Stimulated activated CD8-positive, alpha-beta memory T cell treated with anti-CD3 and anti-CD28 coated beads, Interleukin-4, amount 100 ng/mL, for 4 hours (primary cell): Measurements from ENCODE around the gene MAN1C1.

Source experiments
- DNase-seq, 2 donors: peaks; one replicate each; pipeline ENCODE4 v3.0.0-alpha.2; 2020; ENCODE audit warnings: low read depth in 2 of 2, low spot score in 1 of 2

The MAN1C1 gene

DNA sequence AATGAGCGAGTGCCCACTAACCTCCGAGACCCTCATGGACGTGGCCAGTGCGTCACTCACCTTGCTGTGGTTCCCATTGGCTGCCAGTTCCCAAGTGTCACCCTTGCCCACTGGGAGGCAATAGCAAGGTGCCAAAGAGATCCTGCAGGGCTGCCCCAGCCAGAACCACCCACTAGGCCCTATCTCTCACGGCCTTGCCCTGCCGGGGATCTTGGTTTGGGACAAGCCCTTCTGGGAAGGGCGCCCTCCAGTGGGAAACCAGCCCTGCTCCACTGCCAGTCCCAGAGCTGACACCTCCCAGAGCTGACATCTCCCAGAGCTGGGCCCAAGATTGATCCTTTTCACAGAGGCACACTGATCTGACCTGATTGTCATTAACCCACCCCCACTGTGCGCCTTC is 181.3 kb downstream of the MAN1C1 start:
- no peak for DNase-seq

DNA sequence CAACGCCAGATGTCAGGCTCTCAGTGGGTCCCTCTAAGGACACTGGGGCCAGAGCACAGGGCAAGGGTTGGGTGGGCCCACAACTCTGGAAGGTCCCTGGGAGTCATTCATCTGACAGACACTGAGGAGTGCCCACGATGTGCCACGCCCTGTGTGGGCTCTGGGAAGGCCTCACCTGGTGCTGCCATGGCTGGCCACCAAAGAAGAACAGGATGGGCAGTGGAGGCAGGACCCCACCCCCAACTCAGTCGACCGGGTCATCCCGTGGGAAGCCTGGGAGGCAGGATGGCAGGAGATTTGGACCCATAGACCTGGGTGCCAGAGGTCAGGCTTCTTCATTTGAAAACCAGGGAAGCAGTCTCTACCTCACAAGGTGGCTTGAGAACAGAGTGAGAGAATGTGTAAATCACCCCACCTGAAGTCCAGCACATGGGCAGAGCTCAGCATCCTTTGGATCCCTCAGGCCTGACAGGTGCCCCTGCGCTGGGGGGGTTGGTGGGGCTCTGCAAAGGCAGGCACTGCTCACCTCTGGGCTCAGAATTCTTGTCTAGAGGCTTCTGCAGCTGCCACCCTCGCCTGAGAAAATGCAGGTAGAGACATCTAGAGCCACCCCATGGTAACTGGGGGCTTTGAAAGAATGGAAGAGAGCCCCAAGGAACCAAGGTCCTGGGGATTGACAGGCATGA is 182.2 kb downstream of the MAN1C1 start:
- DNase-seq, result no peak

- no peak for DNase-seq
Observed at GRCh38 chr1:25799352-25799934, 182.9 kb downstream of the MAN1C1 start.

DNA sequence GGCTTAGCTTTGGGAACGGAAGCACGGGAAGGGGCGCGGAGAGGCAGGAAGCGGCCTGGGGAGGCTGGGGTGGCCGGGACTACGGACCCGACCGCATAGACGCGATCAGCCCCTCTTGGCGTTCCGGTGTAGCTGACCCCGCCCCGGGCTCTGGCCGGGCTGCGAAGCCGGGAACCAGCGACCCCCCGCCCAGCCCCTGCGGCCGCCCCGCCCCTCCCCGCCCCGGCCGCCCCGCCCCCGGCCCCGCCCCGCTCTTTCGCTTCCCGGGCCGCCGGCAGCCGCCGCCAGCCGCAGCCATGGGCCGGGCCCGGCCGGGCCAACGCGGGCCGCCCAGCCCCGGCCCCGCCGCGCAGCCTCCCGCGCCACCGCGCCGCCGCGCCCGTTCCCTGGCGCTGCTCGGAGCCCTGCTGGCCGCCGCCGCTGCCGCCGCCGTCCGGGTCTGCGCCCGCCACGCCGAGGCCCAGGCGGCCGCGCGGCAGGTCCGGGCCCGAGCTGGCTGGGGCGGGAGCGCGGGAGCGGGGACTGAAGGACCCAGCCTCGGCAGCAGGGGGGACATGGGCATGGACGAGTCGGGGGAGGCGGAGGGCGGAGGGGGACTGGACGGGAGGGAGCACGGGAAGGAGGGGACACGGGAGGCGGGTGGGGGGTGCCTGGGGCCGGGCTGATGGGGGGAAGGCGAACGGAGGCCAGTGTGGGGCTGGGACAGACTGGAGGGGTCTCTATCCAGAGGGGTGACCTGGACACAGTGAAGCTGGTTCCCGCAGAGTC is 183.5 kb downstream of the MAN1C1 start, which contains the start of gene SELENON:
Gene SELENON (plus strand): TSS at position 259 of the 768 bp plus-strand sequence. CDS start 38 bp downstream, at position 297.
- DNase-seq, result no peak

GRCh38 chr1:25800703-25801377 is 184.2 kb downstream of the MAN1C1 start:
- DNase-seq, result no peak

DNA sequence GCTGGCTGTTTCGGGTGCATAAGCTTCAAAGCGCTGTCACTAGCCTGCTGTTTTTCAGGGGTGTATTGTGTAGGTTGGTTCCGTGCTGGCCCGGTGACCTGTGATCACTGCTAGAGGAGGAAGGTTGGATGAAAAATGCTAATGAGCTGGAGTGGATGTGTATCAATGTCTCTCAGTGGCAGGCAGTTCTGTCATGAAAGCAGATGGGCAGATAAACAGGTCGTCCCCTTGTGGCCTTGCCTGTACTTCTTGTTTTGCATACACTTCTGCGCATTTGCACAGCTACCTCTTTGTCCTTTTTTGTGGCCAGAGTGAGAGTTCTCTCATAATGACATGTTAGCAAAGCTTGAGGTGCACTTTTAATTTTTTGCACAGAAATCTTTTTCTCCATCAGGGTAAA is 186.3 kb downstream of the MAN1C1 start:
- DNase-seq, result no peak

GRCh38 chr1:25803368-25803767 is 186.8 kb downstream of the MAN1C1 start:
- no peak for DNase-seq

GRCh38 chr1:25804244-25804963 is 187.8 kb downstream of the MAN1C1 start:
- no peak for DNase-seq

DNA sequence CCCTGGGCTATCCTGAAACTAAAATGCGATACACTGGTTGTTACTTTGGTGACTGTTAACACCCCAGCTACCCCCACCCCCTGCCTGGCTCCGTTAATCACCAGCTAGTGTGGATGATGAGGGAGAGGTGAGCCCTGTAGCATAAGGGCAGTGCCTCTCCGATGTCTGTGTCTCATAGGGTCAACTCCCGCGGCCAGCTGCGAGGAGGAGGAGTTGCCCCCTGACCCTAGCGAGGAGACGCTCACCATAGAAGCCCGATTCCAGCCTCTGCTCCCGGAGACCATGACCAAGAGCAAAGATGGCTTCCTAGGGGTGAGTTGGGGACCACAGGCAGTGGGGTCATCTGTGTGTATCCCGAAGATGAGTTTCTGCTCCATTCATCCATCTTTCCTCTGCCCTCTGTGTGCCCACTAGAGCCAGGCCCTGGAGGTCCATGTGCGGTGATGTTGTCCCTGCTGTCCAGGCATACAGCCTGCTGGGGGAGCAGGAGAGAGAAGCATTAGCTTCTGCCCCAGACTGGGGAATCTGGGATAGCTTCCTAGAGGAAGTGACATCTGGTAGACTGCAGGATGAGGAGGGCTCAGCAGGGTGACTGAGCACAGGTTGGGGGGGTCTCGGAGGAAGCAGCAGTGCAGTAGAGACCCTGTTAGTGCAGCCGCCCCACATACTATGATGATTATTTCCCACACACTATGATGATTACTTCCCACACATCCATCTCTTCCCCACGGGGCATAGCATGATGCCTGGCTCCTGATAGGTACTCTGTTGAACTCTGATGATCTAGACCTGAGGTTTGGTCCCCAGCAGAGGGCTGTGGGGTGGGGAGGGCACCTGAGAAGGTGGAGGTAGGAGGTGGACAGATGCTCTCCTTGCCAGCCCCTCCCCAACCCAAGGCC is 188.6 kb downstream of the MAN1C1 start:
- no peak for DNase-seq

- no peak for DNase-seq
Observed at GRCh38 chr1:25805863-25806225, 189.3 kb downstream of the MAN1C1 start.

DNA sequence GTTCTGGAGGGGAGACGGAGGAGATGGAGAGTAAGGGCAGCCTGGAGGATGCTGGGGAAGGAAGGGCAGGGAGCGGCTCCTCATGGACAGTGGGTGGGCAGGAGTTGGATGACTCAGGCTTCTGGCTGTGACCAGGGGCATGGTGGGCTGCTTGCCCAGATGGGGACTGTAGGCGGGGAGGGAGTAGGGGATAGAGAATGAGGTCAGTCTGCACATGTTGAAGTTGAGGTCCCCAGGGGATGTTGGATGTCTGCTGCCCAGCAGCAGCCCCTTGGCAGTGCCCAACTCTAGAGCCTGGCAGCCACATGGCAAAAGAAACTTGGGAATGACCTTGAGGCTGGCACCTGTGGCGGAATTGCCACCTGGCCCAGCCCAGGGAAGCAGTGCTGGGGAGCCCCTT is 189.8 kb downstream of the MAN1C1 start:
- no peak for DNase-seq

DNA sequence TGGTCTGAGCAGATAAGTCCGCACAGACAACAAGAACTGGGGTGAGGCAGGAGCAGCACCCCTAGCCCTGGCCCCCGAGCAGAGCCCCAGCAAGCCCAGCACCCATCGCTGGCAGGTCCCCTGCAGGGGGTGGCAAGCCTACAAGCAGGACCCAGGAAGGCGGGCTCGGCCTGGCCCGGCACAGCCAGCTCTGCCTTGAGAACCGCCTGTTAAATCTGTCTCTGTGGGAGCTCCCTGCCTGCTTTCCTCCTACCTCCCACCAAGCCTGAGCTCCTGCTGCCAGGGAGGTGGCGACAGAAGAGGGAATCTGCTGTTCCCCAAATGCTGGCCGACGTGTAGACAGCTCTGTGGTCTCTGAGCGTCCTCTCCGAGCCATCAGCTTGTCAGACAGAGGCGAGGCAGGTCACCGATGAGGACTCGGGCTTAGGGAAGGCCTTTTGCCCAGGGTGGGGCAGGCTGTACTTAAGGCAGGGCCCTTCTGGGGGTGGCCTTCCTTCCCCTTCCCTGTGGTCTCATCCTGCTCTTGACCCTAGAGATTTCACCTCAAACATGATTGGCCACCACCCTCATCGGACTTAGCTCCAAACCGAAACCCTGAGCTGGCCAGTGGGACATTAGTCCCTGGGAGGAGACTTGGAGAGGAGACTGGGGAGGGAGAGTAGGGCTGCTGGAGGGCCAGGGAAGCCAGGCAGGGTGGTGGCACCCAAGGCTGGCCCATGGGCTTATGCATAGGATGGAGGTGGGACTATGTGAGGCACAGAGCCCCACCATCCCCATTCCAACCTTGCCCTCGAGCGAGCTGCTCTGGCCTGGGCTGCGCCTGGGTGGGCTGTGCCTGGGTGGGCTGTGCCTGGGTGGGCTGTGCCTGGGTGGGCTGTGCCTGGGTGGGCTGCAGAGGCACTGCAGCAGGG is 191.1 kb downstream of the MAN1C1 start:
- DNase-seq, result no peak

GRCh38 chr1:25808481-25809244 is 192.1 kb downstream of the MAN1C1 start:
- no peak for DNase-seq

GRCh38 chr1:25809283-25809926 is 192.8 kb downstream of the MAN1C1 start:
- DNase-seq, result no peak

DNA sequence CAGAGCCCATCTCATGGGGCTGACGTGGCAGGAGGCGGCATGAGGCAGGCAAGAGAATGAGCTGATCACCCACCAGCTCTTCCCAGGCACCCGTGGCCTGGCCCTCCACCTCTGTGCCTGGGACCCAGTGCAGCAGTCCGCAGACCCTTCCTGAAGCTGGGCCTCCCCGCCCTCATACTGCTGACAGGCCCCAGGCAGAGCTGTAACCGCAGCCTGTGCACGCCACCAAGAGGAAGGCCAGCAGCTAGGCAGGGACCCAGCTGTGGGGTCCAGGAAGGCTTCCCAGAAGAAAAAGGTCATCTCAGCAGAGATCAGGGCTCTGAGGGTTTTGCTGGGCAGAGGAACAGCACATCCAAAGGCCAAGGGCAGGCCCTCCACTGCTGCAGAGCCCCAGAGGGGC is 193.3 kb downstream of the MAN1C1 start:
- no peak for DNase-seq

DNA sequence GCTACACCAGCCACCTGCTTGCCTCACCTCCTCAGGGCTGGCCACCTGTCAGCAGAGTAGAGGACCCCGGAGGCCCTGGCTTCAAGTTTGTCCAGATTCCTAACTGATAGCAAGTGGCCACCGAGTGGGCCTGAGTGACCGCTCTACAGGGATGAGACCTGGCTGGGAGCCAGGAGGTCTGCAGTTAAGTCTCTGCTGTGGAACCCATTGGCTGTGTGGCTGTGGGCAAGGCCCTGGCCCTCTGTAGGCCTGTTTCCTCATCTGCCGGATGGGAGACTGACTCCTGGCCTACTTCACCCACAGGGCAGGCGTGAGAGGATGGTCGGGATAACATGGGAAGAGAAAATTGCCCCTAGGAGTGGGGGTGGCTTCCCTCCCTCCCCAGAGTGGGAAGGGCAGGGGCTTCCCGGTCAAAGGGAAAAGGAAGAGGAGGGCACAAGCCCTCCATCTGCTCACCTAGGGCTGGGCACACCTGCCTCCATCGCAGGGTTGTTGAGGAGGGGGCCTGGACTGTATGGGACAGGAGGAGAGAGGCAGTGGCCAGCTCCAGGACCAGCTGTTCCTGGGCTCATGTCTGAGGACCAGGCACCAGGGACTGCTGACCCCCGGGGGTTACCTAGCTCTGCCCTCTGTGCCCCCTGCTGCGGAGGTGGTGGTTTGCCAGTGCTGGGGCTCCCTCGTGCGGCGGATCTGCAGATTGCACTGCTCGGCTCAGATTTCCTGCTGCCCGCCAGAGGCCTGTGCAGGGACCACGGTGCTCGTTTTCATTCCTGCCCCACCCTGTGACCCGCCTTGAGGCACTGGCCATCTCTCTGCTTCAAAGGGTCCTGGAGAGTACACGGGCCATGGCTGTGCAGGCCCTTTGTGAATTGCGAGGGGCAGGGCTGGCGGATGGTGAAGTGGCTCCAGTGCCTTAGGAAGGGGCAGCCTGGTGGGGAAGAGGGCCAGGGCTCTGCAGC is 194.0 kb downstream of the MAN1C1 start:
- DNase-seq, result peak; percentile 46 to 78
